Caco-2 (cell line): ENCODE data around the gene GID4. TPM values are rescaled to one million over a fixed set of nuclear protein-coding genes. Genes with fewer than 3 reads are reported as not detected.

Experiments used
- BruUV-seq: library from RNA; stranded (reverse); fragments of 400-500 nt; replicated peaks from 2 replicates; lab custom pipeline; 2021; lab: Mats Ljungman, UMichigan
- CTCF ChIA-PET: fragments of 300-600 bp; sonication (Branson Sonifier 250); formaldehyde crosslinking; loops from one replicate; lab custom pipeline; 2022; ENCODE audit warnings: antibody characterized with exemption; lab: Charles Lee
- POLR2A ChIA-PET: fragments of 300-600 bp; sonication (Branson Sonifier 250); formaldehyde crosslinking; loops from one replicate; lab custom pipeline; 2022; ENCODE audit warnings: antibody characterized with exemption; lab: Charles Lee
- DNase-seq, 2 experiments: peaks; one replicate each; pipeline versions ENCODE4 v3.0.0 to v3.0.0-alpha.2; 2020 to 2022
- H3K27me3 ChIP-seq: replicated peaks from 2 replicates; pipeline ENCODE4 v1.6.0; 2011; ENCODE audit warnings: low read length; ENCODE audit not compliant: control insufficient read depth, insufficient read depth
- H3K36me3 ChIP-seq: 2 replicates; pipeline ENCODE4 v1.5.1; 2011; ENCODE audit warnings: low read length; ENCODE audit not compliant: control insufficient read depth, insufficient read depth
- H3K4me1 ChIP-seq: fragments of 250-450 bp; sonication (Bioruptor Pico); 2 replicates; pipeline ENCODE4 v1.5.1; 2020; ENCODE audit warnings: mild to moderate bottlenecking
- H3K4me3 ChIP-seq: 2 replicates; pipeline ENCODE4 v1.5.1; 2011; ENCODE audit warnings: low read depth, mild to moderate bottlenecking, control low read depth, low read length
- H3K9me3 ChIP-seq: fragments of 250-450 bp; sonication (Bioruptor Pico); 2 replicates; pipeline ENCODE4 v1.5.1; 2020; ENCODE audit warnings: mild to moderate bottlenecking, moderate library complexity
- H3K27ac Mint-ChIP-seq: one replicate; pipeline ENCODE4 v1.8.0; 2022; ENCODE audit warnings: mixed read lengths; ENCODE audit not compliant: unreplicated experiment
- H3K27me3 Mint-ChIP-seq: one replicate; pipeline ENCODE4 v1.8.0; 2022; ENCODE audit warnings: mixed read lengths; ENCODE audit not compliant: insufficient read depth, unreplicated experiment
- H3K36me3 Mint-ChIP-seq: one replicate; pipeline ENCODE4 v1.8.0; 2022; ENCODE audit warnings: mild to moderate bottlenecking, mixed read lengths; ENCODE audit not compliant: insufficient read depth, unreplicated experiment
- H3K4me1 Mint-ChIP-seq: one replicate; pipeline ENCODE4 v1.8.0; 2022; ENCODE audit warnings: low read depth, mixed read lengths; ENCODE audit not compliant: unreplicated experiment
- H3K4me3 Mint-ChIP-seq: one replicate; pipeline ENCODE4 v1.8.0; 2022; ENCODE audit warnings: mild to moderate bottlenecking, moderate library complexity, mixed read lengths; ENCODE audit not compliant: unreplicated experiment
- H3K9me3 Mint-ChIP-seq: one replicate; pipeline ENCODE4 v1.8.0; 2022; ENCODE audit warnings: mixed read lengths; ENCODE audit not compliant: unreplicated experiment
- intact Hi-C: fragments of 100-400 bp; cut with micrococcal nuclease; formaldehyde crosslinking; loops from one replicate; pipeline ENCODE4 v1.10.0; 2022; ENCODE audit not compliant: unreplicated experiment
- total RNA-seq: library from RNA; stranded (reverse); gene quantifications from 2 replicates; pipeline ENCODE4 v1.2.3, GENCODE V29; 2022
- TF ChIP-seq, protein P1 (sequence below), 2 experiments: fragments of 200-600 bp in 1 of 2; IDR thresholded peaks; 1 replicate in 1 of 2; 2 replicates in 1 of 2; pipeline versions ENCODE4 v1.5.1 to v1.8.0; 2011 to 2022; ENCODE audit warnings: antibody characterized with exemption in 1 of 2, control low read depth in 1 of 2, inconsistent platforms in 1 of 2, low read depth in 1 of 2, low read length in 1 of 2, mild to moderate bottlenecking in 1 of 2, moderate library complexity in 1 of 2; ENCODE audit not compliant: insufficient read depth in 1 of 2, severe bottlenecking in 1 of 2, unreplicated experiment in 1 of 2

Gene GID4
- total RNA-seq, 1 experiment from 2014 or later, result 14.0 TPM

DNA sequence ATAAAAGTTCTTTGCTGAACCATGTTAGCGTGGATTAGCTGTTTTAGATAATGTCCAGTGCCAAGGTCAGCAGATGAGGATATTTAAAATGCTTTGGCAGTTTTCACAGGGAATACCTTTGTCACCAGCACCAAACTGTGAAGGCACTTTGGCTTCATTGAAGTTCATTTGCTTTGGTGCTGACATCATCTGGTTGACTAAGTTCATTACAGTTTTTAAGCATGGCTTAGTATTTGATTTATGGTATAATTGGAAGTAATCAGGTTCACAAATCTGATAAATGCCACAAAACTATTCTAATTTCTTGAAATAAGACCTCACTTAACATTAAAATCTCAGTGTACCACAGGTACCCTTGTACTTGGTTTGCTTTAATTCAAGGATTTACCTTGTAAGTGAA is 4.3 kb downstream of the GID4 start:
- H3K27ac Mint-ChIP-seq, result no peak overlapping the region
- H3K4me3 ChIP-seq, result no peak overlapping the region
- ChIA-PET POLR2A (no interaction called here), CTCF (no interaction called here)
- H3K36me3 ChIP-seq, result no peaks in the 10 kb centered on the region; the same call in 1 of the 2 replicates
- H3K4me3 Mint-ChIP-seq, result no peak overlapping the region
- intact Hi-C loops, result no loop called here
- H3K36me3 Mint-ChIP-seq, result peaks cover 6% of the 10 kb centered on the region
- H3K9me3 ChIP-seq, result no peaks in the 10 kb centered on the region
- no peak for DNase-seq
- H3K4me1 Mint-ChIP-seq, result peaks cover 11% of the 10 kb centered on the region
- TF ChIP-seq, protein P1, sequence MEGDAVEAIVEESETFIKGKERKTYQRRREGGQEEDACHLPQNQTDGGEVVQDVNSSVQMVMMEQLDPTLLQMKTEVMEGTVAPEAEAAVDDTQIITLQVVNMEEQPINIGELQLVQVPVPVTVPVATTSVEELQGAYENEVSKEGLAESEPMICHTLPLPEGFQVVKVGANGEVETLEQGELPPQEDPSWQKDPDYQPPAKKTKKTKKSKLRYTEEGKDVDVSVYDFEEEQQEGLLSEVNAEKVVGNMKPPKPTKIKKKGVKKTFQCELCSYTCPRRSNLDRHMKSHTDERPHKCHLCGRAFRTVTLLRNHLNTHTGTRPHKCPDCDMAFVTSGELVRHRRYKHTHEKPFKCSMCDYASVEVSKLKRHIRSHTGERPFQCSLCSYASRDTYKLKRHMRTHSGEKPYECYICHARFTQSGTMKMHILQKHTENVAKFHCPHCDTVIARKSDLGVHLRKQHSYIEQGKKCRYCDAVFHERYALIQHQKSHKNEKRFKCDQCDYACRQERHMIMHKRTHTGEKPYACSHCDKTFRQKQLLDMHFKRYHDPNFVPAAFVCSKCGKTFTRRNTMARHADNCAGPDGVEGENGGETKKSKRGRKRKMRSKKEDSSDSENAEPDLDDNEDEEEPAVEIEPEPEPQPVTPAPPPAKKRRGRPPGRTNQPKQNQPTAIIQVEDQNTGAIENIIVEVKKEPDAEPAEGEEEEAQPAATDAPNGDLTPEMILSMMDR (IDR thresholded peaks at IDR 0.05; ENCODE audit: insufficient read depth in 1 of 2, low read depth in 1 of 2, low read length in 1 of 2, severe bottlenecking in 1 of 2, unreplicated experiment in 1 of 2), result peak in 1 of 2 experiments; percentile 23
- H3K4me1 ChIP-seq, result peaks cover 7% of the 10 kb centered on the region; the same call in 1 of the 2 replicates
- no TSS peak for BruUV-seq
- no peaks in the 10 kb centered on the region for H3K27me3 Mint-ChIP-seq
- H3K9me3 Mint-ChIP-seq, result no peaks in the 10 kb centered on the region
- no peaks in the 10 kb centered on the region for H3K27me3 ChIP-seq

DNA sequence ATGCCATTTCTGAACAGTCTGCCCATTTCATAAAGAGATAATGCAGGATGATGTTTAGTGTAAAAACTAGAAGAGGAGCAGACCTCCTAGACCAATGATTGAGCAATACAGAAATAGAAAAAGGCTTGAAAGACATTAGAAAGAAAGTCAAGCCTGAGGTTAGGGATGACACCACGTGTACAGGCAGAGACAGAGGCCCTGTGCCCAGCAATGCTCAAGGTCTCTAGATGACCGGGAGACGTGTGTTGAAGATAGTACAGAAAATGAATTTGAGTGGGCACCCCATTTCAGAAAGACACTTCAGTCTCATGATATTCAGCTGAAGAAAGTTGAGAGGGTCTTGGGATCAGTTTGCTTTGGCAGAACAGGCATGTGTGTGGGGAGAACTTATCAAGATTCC is 5.4 kb downstream of the GID4 start:
- H3K27ac Mint-ChIP-seq, result no peak overlapping the region
- TF ChIP-seq, protein P1 (IDR thresholded peaks at IDR 0.05; ENCODE audit: insufficient read depth in 1 of 2, low read depth in 1 of 2, low read length in 1 of 2, severe bottlenecking in 1 of 2, unreplicated experiment in 1 of 2), result no peak
- intact Hi-C loops, result no loop called here

DNA sequence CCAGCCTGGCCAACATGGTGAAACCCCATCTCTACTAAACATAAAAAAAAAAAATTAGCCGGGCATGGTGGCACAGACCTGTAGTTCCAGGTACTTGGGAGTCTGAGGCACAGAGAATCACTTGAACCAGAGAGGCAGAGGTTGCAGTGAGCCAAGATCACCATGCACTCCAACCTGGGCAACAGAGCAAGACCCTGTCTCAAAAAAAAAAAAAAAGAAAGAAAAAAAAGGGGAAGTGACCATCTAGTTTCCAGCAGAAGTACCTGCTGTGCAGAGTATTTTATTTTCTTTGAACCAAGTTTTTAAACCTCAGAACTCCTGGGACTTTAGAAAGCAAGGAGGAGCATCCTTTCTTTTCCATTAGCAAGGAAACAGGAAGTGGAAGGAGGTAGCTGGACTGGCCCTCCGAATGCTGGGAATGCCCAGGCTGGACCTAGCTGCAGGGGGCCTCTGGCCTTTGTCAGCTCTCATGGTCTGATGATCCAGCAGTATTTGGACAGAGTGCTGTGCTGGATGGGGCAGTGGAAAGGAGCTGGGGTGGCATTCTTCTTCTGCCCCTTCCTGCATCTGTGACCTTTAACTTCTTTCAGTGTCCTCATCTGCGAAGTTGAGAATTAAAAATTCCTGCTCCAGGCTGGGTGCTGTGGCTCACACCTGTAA is 6.6 kb downstream of the GID4 start:
- H3K27me3 ChIP-seq, result no peaks in the 10 kb centered on the region
- ChIA-PET POLR2A (no interaction called here), CTCF (interaction anchor here (0.5 to 0.7 kb wide), 2 partner anchors 28 to 216 kb away, joined by 3 to 6 read pairs; no protein-coding TSS in a partner anchor)
- peaks cover 6% of the 10 kb centered on the region for H3K4me1 Mint-ChIP-seq
- BruUV-seq, result no TSS peak
- H3K4me1 ChIP-seq, result no peaks in the 10 kb centered on the region
- no peaks in the 10 kb centered on the region for H3K36me3 Mint-ChIP-seq
- H3K27me3 Mint-ChIP-seq, result no peaks in the 10 kb centered on the region
- H3K9me3 Mint-ChIP-seq, result no peaks in the 10 kb centered on the region
- no peaks in the 10 kb centered on the region for H3K9me3 ChIP-seq
- intact Hi-C loops, result no loop called here
- TF ChIP-seq, protein P1 (IDR thresholded peaks at IDR 0.05; ENCODE audit: insufficient read depth in 1 of 2, low read depth in 1 of 2, low read length in 1 of 2, severe bottlenecking in 1 of 2, unreplicated experiment in 1 of 2), result no peak
- no peak overlapping the region for H3K4me3 Mint-ChIP-seq
- DNase-seq, result no peak
- no peaks in the 10 kb centered on the region; the same call in 1 of the 2 replicates for H3K36me3 ChIP-seq
- H3K27ac Mint-ChIP-seq, result no peak overlapping the region
- H3K4me3 ChIP-seq, result no peak overlapping the region

More for the DNA sequence above, 5.4 kb downstream of the GID4 start:
- BruUV-seq, result no TSS peak
- no peaks in the 10 kb centered on the region for H3K27me3 ChIP-seq
- Mint-ChIP-seq H3K27me3 (no peaks in the 10 kb centered on the region), H3K4me1 (peaks cover 11% of the 10 kb centered on the region), H3K9me3 (no peaks in the 10 kb centered on the region), H3K36me3 (no peaks in the 10 kb centered on the region), H3K4me3 (no peak overlapping the region)
- ChIA-PET CTCF (no interaction called here), POLR2A (no interaction called here)
- no peaks in the 10 kb centered on the region; the same call in 1 of the 2 replicates for H3K36me3 ChIP-seq
- H3K4me3 ChIP-seq, result no peak overlapping the region
- H3K4me1 ChIP-seq, result peaks cover 7% of the 10 kb centered on the region; the same call in 1 of the 2 replicates
- no peaks in the 10 kb centered on the region for H3K9me3 ChIP-seq
- no peak for DNase-seq
